GM18951 (cell line): ENCODE results near the gene DENND1C.

ENCODE experiments used
- POLR2A ChIP-seq: IDR thresholded peaks from 4 replicates; pipeline ENCODE4 v1.6.1; 2011; ENCODE audit warnings: mild to moderate bottlenecking; ENCODE audit not compliant: insufficient read length, insufficient read depth; ENCODE audit errors: extremely low read depth
- in situ Hi-C: fragments of 300-500 bp; cut with MboI; formaldehyde crosslinking; loops from one replicate; pipeline ENCODE4 v1.12.0; 2022; ENCODE audit warnings: low sequenced_read_pairs, mixed read lengths, inconsistent platforms; ENCODE audit not compliant: unreplicated experiment

The DENND1C gene

GRCh38 chr19:6427131-6427530, 54.5 kb downstream of the DENND1C start:
- in situ Hi-C loops, result no loop called here
- TF ChIP-seq POLR2A, result no peak

GRCh38 chr19:6425732-6426620, 55.6 kb downstream of the DENND1C start:
- in situ Hi-C loops, result no loop called here
- no peak for TF ChIP-seq POLR2A

GRCh38 chr19:6424939-6425731, 56.5 kb downstream of the DENND1C start:
- peak; percentile 57 for TF ChIP-seq POLR2A
- in situ Hi-C loops, result no loop called here

- TF ChIP-seq POLR2A, result peak; percentile 83
- in situ Hi-C loops, result no loop called here
Measured at GRCh38 chr19:6424195-6424938, 57.2 kb downstream of the DENND1C start, which contains the start of gene KHSRP. TSS of gene KHSRP (minus strand) at chr19:6424811. CDS start at chr19:6424701, 110 bp downstream.

GRCh38 chr19:6423499-6424194, 57.9 kb downstream of the DENND1C start:
- no peak for TF ChIP-seq POLR2A
- in situ Hi-C loops, result no loop called here

- in situ Hi-C loops, result no loop called here
Measured at GRCh38 chr19:6421075-6422014, 60.2 kb downstream of the DENND1C start.

GRCh38 chr19:6418562-6418932, 63.0 kb downstream of the DENND1C start:
- TF ChIP-seq POLR2A, result no peak
- in situ Hi-C loops, result no loop called here

More at GRCh38 chr19:6421075-6422014, 60.2 kb downstream of the DENND1C start:
- TF ChIP-seq POLR2A, result no peak

- in situ Hi-C loops, result no loop called here
- no peak for TF ChIP-seq POLR2A
Measured at GRCh38 chr19:6417713-6418561, 63.6 kb downstream of the DENND1C start.
